Activated naive CD8-positive, alpha-beta T cell treated with anti-CD3 and anti-CD28 coated beads, Interleukin-2, amount 10 ng/mL, durations not matched to agents 7 days and 5 days (primary cell): ENCODE results near the gene NES. TPM values are rescaled to one million over a fixed set of nuclear protein-coding genes. Genes with fewer than 3 reads are reported as not detected.

Experiments
- ATAC-seq: fragments of 150-1000 bp; cut with Tn5 transposase; one replicate; pipeline ENCODE4 v1.10.0; 2021; ENCODE audit warnings: low read depth, moderate library complexity
- POLR2A ChIA-PET: fragments of 350-600 bp; sonication (Branson Sonifier 250); formaldehyde crosslinking; loops from one replicate; lab custom pipeline; 2021; ENCODE audit warnings: antibody characterized with exemption; lab: Charles Lee
- DNase-seq: peaks from one replicate; pipeline ENCODE4 v3.0.0; 2021
- H3K27ac Mint-ChIP-seq: one replicate; pipeline ENCODE4 v1.8.0; 2022; ENCODE audit warnings: mild to moderate bottlenecking, mixed read lengths
- H3K27me3 Mint-ChIP-seq: one replicate; pipeline ENCODE4 v1.8.0; 2022; ENCODE audit warnings: mild to moderate bottlenecking, moderate library complexity, mixed read lengths
- H3K36me3 Mint-ChIP-seq: one replicate; pipeline ENCODE4 v1.8.0; 2021; ENCODE audit warnings: mild to moderate bottlenecking, mixed read lengths
- H3K4me1 Mint-ChIP-seq: one replicate; pipeline ENCODE4 v1.8.0; 2021; ENCODE audit warnings: mixed read lengths
- H3K4me3 Mint-ChIP-seq: one replicate; pipeline ENCODE4 v1.8.0; 2022; ENCODE audit warnings: mild to moderate bottlenecking, moderate library complexity, mixed read lengths
- H3K9me3 Mint-ChIP-seq: one replicate; pipeline ENCODE4 v1.8.0; 2021; ENCODE audit warnings: mixed read lengths
- total RNA-seq, 2 experiments: library from RNA; stranded (reverse); gene quantifications; one replicate each; pipeline ENCODE4 v1.2.3, GENCODE V29; 2021

Gene NES
- total RNA-seq, 2 experiments from 2014 or later = not detected

DNA sequence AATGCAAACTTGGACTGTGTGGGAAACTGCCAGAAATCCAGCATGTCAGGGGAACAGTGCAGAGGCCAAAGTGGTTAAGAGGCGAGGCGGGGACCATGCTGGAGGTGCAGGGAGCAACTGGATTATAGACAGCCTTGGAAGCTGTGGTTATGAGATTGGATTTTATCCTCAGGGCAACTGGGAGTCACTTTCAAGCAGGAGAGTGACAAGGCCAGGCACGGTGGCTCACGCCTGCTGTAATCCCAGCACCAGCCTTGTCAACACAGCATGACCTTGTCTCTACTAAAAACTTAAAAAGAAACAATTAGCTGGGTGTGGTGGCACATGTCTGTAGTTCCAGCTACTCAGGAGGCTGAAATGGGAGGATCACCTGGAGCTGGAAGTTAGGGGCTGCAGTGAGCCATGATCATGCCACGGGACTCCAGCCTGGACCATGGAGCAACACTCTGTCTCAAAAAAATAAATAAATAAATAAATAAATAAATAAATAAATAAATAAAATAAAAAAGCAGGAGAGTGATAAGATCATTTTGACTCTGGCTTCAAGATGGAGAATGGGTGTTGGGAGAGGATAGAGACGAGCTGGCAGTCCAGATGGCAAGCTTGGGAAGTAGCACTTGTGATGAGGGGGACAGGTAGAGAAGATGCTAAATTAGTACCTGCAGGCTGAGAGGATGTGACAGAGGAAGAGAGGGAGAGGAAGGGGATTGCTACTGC lies 54.5 kb downstream of the NES start:
- no peaks in the 10 kb centered on the region for H3K36me3 Mint-ChIP-seq
- no peak for DNase-seq
- ATAC-seq = no peak
- no peaks in the 10 kb centered on the region for H3K9me3 Mint-ChIP-seq
- H3K4me1 Mint-ChIP-seq = peaks cover 9% of the 10 kb centered on the region
- H3K27ac Mint-ChIP-seq = no peak overlapping the region
- H3K4me3 Mint-ChIP-seq = no peak overlapping the region
- H3K27me3 Mint-ChIP-seq = peaks cover 72% of the 10 kb centered on the region
- POLR2A ChIA-PET = interaction anchor here (0.6 to 2.0 kb wide), 2 partner anchors 28 to 50 kb away, joined by 3 to 4 read pairs; no protein-coding TSS in a partner anchor

DNA sequence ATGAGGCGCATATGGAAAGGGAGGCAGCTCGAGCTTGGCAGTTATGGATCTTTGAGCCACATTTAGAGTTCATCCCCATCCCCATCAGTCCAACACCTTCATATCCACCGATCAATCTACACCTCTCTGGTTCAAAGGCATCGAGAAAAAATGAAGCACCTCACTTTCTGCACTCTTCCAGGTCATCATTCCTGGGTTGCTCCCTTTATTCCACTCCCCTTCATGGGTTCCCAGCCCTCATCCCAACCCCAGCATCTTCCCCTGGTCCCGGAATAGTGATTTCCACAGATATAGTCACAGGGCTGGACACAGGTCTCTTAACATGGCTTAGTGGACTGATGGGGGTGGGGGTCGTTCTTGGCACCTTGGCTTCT lies 57.6 kb downstream of the NES start:
- Mint-ChIP-seq H3K4me3 (no peak overlapping the region), H3K27ac (no peak overlapping the region), H3K4me1 (peaks cover 7% of the 10 kb centered on the region), H3K9me3 (no peaks in the 10 kb centered on the region), H3K27me3 (peaks cover 77% of the 10 kb centered on the region), H3K36me3 (no peaks in the 10 kb centered on the region)
- ATAC-seq = no peak
- no peak for DNase-seq
- POLR2A ChIA-PET = no interaction called here

- no peak for DNase-seq
- Mint-ChIP-seq H3K36me3 (no peaks in the 10 kb centered on the region), H3K4me3 (no peak within 1 kb of the TSS), H3K27ac (no peak within 1 kb of the TSS), H3K9me3 (no peaks in the 10 kb centered on the region), H3K4me1 (peaks cover 7% of the 10 kb centered on the region), H3K27me3 (peaks cover 79% of the 10 kb centered on the region)
- POLR2A ChIA-PET = no interaction called here
- ATAC-seq = no peak
Measured at GRCh38 chr1:156618853-156619581, 58.2 kb downstream of the NES start, which contains the start of gene HAPLN2. Gene HAPLN2 (plus strand): TSS chr1:156619415. CDS start chr1:156623491, 4,076 bp downstream.

Other genes starting within 250 kb of the NES start
- gene MEF2D, start 176.6 kb downstream of the NES start, total RNA-seq = 10 to 100 TPM; 52.4 to 54.4 TPM
- gene IQGAP3, start 104.8 kb downstream of the NES start, total RNA-seq = 10 to 100 TPM; 26.1 to 30.3 TPM
- gene TTC24, start 97.7 kb downstream of the NES start, total RNA-seq = 10 to 100 TPM; 22.7 to 24.1 TPM
- gene NAXE, start 85.6 kb downstream of the NES start, total RNA-seq = 10 to 100 TPM; 53.8 TPM
- 10 to 100 TPM; 29.7 to 31.1 TPM for gene GPATCH4, start 75.9 kb downstream of the NES start, total RNA-seq
- under 1 TPM in 1 of 2 experiments, not detected in 1; 0.17 TPM for gene HAPLN2, start 58.0 kb downstream of the NES start, total RNA-seq
- not detected for gene BCAN, start 35.3 kb downstream of the NES start, total RNA-seq
- under 1 TPM; 0.68 to 0.80 TPM for gene CRABP2, start 28.2 kb upstream of the NES start, total RNA-seq
- gene METTL25B, start 51.1 kb upstream of the NES start, total RNA-seq = 10 to 100 TPM; 34.6 to 35.1 TPM
- gene ISG20L2, start 51.4 kb upstream of the NES start, total RNA-seq = 10 to 100 TPM; 44.1 to 47.1 TPM
- 10 to 100 TPM; 45.0 to 51.1 TPM for gene MRPL24, start 63.7 kb upstream of the NES start, total RNA-seq
- gene HDGF, start 74.3 kb upstream of the NES start, total RNA-seq = 100 to 1,000 TPM; 186 to 196 TPM
- 10 to 100 TPM; 65.7 to 76.0 TPM for gene PRCC, start 90.1 kb upstream of the NES start, total RNA-seq
- 10 to 100 TPM; 86.0 to 89.2 TPM for gene SH2D2A, start 139.4 kb upstream of the NES start, total RNA-seq
- gene INSRR, start 181.7 kb upstream of the NES start, total RNA-seq = under 1 TPM; 0.47 to 0.48 TPM
- gene NTRK1, start 183.5 kb upstream of the NES start, total RNA-seq = 10 to 100 TPM; 13.7 to 13.9 TPM
- gene PEAR1, start 216.3 kb upstream of the NES start, total RNA-seq = under 1 TPM; 0.28 TPM
- gene LRRC71, start 243.2 kb upstream of the NES start, total RNA-seq = not detected